Dedifferentiated amniotic fluid mesenchymal stem cell (primary cell): ENCODE results near the gene ALG12.

Experiments used
- DNase-seq: peaks from one replicate; pipeline ENCODE4 v3.0.0-alpha.2; 2016; ENCODE audit errors: extremely low spot score

The ALG12 gene

DNA sequence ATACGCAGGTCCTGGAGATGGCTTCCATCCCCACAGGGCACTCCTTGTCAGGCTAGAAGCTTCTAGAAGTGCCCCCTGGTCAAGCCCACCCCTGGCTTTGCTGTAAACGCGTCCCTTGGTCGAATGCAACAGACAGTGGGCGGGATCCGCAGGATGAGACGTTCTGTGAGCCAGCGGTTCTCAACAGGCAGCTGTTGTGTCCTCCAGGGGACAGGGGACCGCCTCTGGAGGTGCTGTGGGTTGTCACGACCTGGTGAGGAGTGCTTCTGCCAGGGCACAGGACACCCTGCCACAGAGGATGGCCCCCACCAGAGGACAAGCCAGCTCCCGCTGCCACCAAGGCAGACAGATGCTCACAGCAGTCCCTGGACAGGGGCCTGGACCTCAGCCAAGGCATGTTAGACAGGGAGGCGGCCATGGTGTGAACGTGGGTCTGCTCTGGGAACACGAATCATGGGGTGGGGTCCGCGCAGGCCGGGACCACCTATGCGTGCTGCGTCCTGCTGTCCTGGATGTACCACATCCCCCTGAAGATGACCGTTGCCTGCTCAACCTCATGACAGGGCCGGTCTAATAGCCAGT, 11.8 kb upstream of the ALG12 start:
- DNase-seq: no peak

DNA sequence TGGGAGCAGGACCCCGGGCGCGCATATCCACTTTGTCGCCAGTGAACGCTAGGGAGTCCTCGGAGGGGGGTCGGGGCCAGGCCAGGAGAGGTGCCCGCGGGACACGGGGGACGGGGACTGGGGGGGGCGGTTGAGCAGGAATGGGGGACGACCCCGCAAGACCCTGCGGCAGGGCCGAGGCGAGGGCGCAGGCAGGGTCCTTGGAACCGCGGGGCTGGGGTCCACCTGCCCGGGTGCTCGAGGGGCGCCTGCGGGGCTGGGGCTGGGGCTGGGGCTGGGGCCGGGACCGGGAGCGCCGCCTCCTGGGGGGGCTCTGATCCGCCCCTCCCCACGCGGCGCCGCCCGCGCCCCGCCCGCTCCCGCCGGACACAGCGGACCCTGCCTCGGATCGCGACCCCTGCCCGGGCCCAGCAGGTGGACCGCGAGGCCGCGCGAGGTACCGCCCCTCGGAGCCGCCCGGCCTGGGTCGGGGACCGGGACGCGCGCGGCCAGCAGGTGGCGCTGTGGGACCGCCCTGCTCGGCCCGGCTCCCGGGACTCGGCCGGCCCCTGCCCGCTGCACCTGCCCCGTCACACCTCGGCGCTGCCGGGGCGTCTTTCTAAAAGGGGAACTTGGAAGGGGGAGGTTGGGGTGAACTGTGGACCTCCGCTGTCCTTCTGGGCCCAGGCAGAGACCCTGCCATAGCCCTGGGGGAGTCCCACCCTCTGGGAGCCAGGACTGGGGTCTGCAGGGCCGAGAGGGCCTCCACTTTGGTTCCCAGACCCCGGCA, 11.2 kb upstream of the ALG12 start:
- DNase-seq: no peak

DNA sequence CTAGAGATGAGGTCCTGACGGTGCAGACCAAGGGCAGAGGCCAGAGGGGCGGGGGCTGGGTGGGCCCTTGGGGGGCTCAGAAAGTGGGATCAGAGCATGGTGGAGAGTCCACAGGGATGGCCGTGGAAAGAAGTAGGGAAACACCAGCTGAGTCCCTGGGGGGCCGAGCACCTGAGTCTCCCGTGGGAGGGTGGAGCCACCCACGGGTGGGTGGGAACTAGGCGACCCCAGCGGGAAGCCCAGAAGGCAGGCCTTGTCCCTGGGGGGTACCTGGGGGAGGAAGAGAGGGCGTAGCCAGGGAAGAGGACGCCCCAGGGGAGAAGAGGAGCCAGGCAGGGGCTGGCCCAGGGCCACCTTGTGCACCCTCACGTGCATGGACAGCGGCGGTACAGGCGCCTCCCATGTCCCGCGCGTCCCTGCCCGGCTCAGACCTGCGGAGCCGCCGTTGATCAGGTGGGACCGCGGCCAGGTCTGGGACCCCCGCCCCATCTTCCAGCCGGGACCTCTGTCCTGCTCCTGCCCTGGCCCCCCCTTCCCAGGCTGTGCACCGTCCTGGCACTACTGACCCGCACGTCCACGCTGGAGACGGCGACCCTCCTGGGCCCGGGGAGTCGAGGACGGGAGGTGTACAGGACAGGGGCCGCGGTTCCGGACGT, 10.4 kb upstream of the ALG12 start:
- DNase-seq: no peak

DNA sequence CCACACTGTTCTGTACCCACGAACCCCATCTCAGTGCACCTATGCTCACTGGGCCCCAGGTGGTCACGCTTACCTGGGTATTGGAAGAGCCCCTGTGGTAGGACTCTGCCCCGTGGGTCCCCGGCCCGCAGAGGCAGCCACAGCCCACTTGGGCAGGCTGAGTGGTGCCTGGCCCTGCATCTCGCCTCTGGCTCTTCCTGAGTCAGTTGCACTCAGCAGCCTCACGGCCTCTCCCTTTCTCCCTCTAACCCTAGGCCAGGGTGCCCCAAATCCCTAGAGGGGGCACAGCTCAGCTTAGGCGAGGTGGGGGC, 9.9 kb upstream of the ALG12 start:
- no peak for DNase-seq

DNA sequence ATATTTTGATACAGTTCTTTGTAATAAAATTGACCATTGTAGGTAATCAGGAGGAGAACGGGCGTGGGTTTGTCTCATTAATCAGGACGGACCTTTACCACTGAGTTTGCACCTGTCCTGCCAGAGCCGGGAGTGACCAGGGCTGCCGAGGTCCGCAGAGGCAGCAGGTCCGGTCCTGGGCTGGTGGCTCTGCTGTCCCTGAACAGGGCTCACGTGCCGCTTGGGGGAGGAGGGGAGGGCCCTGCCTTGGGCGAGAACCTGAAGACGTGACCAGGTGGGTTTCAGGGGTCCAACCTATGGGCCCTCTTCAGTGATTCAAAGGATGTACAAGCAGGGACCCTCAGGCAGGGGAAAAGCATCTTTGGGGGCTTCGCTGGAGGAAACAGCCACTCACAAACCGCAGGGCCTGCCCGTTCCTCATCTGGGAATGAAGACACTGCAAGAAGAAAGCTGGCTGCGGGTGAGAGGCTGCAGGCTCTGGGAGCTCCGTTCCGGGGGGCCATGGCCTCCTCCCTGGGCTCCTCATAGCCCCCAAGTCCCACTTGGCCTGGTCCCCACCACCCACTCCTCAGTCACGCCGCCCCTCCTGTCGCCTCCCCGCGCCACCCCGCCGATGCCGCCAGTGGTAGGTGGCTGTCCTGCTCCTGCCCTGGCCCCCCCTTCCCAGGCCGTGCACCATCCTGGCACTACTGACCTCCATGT, 9.4 kb upstream of the ALG12 start:
- no peak for DNase-seq

DNA sequence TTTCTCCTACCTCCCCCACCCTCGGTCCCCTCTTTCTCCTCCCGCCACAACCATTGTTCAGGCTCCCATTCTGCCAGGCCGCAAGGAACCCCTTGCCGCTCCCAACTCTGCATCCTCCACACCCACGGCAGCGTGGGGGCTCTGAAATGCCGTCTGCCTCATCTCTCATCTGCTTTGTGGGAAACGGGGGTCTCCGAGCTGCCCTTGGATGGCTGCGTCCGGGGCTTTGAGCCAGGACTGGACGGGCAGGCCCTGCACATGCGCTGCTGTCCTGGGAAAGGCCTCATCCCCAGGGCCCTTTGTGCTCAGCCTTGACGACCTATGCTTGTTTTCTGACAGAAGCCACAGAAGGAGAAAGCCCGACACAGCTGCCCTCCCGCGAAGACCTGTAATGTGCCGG, 8.7 kb upstream of the ALG12 start:
- no peak for DNase-seq

DNA sequence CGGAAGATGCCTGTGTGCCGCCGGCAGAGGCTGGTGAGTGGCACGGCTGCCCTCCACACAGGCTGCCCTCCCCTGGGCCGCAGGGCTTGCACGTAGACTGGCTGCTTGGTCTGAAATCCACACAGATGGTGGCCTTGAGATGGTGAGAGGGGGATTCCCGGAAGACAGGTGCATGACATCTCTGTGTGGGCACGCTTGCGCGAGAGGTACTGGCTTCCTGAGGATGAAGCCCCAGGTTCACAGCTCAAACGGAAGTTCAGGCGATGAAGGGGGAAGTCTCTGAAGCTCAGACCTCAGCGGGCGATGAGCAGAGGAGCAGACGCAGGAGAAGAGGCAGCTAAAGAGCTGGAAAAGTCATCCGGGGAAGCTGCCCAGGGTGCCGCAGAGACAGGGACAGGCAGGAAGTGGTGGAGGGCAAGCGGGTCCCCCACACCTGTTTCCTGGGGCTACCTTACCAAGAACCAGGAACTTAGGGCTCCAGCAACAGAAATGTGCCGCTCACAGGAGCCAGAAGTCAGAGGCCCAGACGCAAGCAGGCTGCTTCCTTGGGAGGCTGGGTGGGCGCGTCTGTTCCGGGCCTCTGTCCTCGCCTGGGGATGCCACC, 7.4 kb upstream of the ALG12 start:
- no peak for DNase-seq

DNA sequence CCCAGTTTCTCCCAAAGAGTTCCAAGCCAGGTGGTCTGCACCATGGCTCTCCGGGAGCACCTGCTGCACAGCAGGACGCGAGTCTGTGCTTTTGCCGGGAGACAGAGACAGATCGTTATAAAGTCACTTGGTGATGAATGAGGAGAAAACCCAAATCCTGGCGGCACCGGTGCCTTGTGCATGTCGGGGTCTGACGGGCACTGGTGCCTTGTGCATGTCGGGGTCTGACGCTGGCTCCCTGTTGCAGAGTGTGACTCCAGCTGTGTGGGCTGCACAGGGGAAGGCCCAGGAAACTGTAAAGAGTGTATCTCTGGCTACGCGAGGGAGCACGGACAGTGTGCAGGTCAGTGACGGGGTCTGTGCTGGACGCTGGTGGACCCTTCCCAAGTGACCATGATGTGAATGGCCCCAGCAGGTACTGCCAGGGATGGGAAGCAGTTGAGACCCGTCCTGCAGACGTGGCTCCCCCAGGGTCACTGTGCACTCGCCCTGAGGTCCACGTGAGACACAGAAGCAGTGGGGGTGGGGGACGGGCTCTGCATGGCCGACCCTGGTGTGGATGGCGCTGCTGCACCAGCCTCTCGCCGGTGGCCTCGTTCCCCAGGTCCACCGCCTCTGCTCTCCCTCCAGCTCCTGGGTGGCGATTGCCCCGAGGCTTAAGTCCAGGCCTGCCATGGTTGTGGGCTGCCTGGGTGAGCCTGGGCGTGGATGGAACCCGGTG, 6.0 kb upstream of the ALG12 start:
- no peak for DNase-seq

DNA sequence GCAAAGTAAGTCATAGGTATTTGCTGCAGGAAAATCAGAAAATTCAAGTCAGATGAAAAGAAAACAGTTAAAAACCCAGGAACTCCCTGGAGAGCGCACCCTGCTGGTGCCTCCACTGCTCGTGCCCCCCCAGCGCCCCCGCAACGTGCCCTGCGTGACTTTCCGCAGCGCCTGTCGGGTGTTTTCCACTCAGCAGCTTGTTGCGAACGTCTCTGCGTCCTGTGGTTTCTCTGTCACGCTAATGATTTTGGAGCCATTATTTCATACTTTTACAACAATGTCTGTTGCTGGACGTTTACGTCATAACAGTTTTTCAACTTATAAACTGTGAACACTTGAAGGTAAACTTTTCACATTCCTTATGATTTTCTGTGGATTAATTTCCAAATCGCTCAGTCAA, 5.2 kb upstream of the ALG12 start:
- no peak for DNase-seq

DNA sequence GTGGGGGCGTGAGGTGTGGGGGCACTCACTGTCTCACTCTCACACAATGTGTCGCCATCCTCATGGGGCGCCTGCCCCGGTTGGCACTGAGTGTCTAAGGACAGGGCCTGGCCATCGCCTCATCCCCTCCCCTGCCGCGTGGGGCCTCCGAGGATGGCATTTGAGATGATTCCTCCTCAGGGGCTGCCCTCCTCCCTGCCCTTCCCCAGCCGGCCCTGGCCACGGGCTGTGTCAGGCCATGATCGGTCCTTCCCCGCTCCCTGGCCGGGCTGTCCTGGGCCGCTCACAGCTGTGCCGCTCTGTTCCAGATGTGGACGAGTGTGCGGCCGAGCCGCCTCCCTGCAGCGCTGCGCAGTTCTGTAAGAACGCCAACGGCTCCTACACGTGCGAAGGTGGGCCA, 4.7 kb upstream of the ALG12 start:
- DNase-seq: no peak

DNA sequence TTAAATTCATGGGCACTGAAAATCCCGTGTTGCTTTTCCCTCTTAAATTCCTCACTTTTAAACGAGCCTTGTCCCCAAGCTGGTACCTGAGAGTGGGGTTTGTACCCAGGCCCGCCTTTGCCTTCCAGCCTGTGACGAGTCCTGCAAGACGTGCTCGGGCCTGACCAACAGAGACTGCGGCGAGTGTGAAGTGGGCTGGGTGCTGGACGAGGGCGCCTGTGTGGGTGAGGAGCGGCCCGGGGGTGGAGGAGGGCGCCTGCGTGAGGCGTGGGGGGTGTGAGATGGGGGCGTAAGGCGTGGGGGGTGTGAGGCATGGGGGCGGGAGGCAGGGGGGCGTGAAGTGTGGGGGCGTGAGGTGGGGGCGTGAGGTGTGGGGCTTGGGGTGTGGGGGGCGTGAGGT, 4.2 kb upstream of the ALG12 start:
- DNase-seq: no peak

DNA sequence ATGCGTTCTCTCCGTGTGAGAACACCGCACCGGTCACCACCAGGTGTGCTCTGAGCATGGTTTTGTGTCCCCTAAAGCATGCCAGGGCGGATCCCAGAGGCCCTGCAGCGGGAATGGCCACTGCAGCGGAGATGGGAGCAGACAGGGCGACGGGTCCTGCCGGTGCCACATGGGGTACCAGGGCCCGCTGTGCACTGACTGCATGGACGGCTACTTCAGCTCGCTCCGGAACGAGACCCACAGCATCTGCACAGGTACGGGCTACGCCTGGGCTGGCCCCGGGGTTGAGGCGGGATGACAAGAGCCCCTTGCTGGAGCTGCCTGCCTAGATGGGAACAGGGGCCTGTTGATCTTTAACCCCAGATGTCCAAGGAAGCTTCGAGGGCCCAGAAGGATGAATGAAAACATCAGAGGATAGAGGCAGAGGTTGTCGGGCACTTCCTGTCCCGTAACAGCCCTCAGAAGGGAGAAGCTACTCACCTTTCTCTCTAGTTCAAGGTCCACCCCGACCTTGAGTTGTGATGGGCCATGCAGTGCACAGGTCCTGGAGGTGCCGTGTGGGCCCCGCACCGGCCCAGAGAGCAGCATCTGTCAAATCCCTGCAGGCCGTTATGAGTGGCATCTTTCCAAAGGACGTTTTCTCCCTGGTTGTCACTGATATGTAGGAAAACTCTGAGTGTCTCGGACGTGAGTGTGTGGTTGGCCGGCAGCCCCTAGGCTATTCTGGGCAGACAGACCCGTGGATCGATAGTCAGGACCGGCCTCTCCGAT, 3.5 kb upstream of the ALG12 start:
- DNase-seq: no peak

DNA sequence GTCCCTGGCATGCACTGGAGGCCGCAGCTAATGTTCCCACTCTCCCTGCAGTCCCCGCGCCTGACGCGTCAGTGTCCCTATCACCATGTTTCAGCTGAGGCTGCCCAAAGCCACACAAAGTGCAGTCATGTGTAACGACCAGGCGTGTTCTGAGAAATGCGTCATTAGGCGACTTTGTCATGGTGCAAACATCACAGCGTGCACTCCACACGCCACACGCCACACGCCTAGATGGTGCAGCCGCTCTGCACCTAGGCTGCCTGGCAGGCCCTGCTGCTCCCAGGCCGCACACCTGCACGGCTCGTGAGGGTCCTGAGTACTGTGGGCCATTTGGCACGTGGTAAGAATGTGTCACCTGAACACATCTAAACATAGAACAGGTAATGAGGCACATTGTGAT, 2.6 kb upstream of the ALG12 start:
- no peak for DNase-seq

DNA sequence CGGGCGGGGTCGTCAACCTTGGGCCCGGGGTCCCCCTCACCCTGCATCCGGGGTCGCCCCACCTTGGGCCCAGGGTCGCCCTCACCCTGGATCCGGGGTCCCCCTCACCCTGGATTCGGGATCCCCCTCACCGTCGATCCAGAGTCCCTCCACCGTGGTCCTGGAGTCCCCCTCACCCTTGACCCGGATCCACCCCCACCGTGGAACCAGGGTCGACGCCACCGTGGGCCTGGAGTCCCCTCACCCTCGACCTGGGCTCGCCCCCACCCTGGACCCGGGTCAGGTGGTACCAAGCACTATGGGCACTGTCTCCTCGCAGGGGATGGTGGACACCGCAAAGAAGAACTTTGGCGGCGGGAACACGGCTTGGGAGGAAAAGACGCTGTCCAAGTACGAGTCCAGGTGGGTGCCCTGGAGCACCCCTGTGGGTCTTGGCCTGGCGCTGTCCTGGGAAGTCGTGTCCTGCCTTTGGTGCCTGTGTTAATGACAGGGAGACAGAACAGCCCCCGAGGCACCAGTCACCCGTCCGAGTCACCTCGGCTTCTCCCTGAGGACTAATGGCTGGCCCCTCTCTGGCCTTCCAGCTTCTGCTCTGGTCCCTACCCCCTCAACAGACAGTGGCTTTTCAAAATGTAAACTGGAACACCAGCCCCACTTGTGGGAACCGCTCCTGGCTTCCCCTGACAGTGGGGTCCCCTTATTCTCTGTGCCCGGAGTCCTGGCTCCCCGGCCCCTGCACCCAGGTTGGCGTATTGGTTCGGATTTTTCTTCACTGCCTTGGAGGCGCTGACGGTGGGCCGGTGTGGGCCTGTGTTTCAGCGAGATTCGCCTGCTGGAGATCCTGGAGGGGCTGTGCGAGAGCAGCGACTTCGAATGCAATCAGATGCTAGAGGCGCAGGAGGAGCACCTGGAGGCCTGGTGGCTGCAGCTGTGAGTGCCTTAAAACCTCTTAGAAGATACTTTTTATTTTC, 958 bp upstream of the ALG12 start:
- no peak for DNase-seq

DNA sequence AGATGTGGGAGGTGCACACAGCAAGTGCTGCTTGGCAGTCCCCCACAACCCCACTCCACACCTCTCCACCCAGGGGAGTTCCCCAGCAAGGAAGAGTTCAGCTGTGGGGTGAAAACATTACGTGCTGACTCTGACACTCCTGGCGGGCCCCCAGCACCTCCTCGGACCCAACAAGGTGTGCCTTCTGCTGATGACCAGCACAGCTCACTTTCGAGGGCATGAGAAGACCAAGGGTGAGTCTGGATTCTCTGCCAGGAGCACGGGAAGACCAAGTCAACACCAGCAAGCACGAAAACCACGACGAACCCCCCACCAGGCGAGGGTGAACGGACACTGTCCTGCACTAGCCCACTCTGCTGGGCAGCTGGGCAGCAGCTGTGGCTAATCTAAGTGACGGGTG, 1.4 kb downstream of the ALG12 start:
- DNase-seq: no peak

DNA sequence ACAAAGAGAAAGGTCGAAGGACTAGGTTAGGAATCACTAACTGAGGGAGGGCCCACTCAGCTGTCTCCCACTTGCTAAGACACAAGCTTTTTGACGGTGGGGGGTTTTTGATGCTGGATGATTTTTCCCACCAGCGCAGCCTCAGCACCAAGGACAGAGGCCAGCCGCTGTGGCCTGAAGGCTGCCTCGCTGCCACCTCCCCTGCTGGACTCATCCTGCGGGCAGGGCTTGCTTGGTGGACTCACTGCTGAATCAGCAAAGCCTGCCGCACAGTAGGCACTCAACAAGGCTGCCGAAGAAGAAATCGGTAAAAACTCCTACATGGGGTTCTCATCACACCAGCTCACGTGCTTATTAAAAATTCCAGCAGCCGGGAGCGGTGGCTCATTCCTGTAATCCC, 2.6 kb downstream of the ALG12 start:
- no peak for DNase-seq

DNA sequence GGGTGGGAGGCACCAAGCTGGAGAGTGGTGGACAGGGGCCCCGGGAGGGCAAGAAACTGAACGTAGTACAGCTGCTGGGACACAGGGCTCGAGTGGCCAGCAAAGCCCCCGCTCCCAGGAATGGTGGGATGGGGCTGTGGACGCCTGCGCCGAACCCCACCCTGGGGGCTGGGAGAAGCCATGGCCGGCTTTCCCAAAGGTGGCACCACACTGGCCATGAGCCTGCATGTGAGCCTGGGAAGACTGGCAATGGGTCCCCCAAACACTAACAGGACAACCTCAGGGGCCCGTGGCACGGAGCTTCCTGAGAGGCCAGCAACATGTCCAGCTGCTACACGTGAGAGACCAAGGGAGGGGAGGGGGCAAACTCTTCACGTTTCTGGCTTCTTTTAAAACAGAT, 4.0 kb downstream of the ALG12 start:
- DNase-seq: no peak

DNA sequence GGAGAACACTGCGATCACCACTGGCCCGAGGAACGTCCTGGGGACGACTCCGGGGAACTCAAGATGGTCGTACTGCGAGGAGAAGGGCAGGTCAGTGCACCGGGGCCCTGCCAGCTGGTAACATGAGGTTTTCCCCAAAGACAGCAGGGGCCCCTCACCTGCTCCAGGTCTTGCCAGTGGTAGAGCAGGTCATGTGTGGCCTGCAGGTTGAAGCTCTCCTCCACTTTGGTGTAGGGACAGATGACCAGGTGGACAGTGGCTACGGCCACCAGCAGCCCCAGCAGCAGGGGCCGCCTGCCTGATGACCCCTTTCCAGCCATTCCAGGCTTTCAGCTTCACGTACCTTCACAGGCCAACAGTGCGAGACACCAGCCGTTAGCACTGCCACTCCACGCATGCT, 4.8 kb downstream of the ALG12 start:
- no peak for DNase-seq

DNA sequence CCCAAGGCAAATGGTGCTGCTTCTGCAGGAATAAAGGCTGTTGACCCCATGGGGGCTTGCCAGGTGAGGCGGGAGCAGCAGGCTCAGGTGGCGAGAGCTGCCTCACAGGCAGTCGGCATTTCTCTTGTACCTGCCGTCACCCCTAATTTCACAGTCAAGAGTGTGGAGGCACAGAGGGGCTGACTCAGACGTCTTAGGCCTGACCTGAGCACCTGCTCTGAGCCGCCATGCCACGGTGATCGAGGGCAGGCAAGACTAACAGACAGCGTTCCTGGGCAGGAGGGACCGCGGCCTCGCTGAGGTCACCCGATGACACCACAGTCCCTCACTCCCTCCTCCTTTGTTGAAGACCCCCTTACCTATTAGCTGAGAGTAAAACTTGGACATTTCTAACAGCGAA, 5.2 kb downstream of the ALG12 start:
- DNase-seq: no peak
